HT-29 (cell line): Measurements from ENCODE around the gene MAGI1. TPM values are rescaled to one million over a fixed set of nuclear protein-coding genes. Genes with fewer than 3 reads are reported as not detected.

ENCODE experiments used
- DNase-seq: peaks from one replicate; pipeline ENCODE4 v3.0.0-alpha.2; 2015; ENCODE audit warnings: low spot score
- total RNA-seq: library from RNA; depleted of rRNA; stranded (reverse); fragments of >200 nt; shearing (Covaris generic); gene quantifications from 2 replicates; pipeline ENCODE4 v1.2.3, GENCODE V29; 2014

MAGI1 gene
- total RNA-seq, 1 experiment from 2014 or later, result 15.6 TPM

- no peak for DNase-seq
Measured at GRCh38 chr3:65946438-65946837, 92.3 kb downstream of the MAGI1 start.

- DNase-seq, result no peak
Measured at GRCh38 chr3:65945953-65946352, 92.8 kb downstream of the MAGI1 start.

- no peak for DNase-seq
Measured at GRCh38 chr3:65945480-65945879, 93.2 kb downstream of the MAGI1 start.

GRCh38 chr3:65944252-65944651 is 94.5 kb downstream of the MAGI1 start:
- DNase-seq, result no peak

GRCh38 chr3:65939801-65940246 is 98.9 kb downstream of the MAGI1 start:
- DNase-seq, result no peak

- no peak for DNase-seq
Measured at GRCh38 chr3:65939184-65939583, 99.5 kb downstream of the MAGI1 start.

- no peak for DNase-seq
Measured at GRCh38 chr3:65938676-65939075, 100.0 kb downstream of the MAGI1 start.

- DNase-seq, result no peak
Measured at GRCh38 chr3:65938147-65938546, 100.6 kb downstream of the MAGI1 start.

GRCh38 chr3:65936908-65937638 is 101.6 kb downstream of the MAGI1 start:
- DNase-seq, result no peak

GRCh38 chr3:65935724-65936123 is 103.0 kb downstream of the MAGI1 start:
- no peak for DNase-seq

GRCh38 chr3:65930648-65931047 is 108.1 kb downstream of the MAGI1 start:
- DNase-seq, result no peak

GRCh38 chr3:65928110-65928509 is 110.6 kb downstream of the MAGI1 start:
- peak; percentile 37 for DNase-seq

- DNase-seq, result peak; percentile 52
Measured at GRCh38 chr3:65927576-65927975, 111.1 kb downstream of the MAGI1 start.

- DNase-seq, result no peak
Measured at GRCh38 chr3:65925254-65925954, 113.3 kb downstream of the MAGI1 start.

GRCh38 chr3:65924762-65925161 is 114.0 kb downstream of the MAGI1 start:
- no peak for DNase-seq

- DNase-seq, result no peak
Measured at GRCh38 chr3:65922441-65922840, 116.3 kb downstream of the MAGI1 start.

GRCh38 chr3:65919826-65920225 is 118.9 kb downstream of the MAGI1 start:
- DNase-seq, result no peak

- DNase-seq, result no peak
Measured at GRCh38 chr3:65915477-65915876, 123.2 kb downstream of the MAGI1 start.

- DNase-seq, result no peak
Measured at GRCh38 chr3:65914740-65915367, 123.9 kb downstream of the MAGI1 start.

- DNase-seq, result peak; percentile 50
Measured at GRCh38 chr3:65914032-65914739, 124.5 kb downstream of the MAGI1 start.

GRCh38 chr3:65912647-65913046 is 126.1 kb downstream of the MAGI1 start:
- no peak for DNase-seq

GRCh38 chr3:65908588-65908987 is 130.1 kb downstream of the MAGI1 start:
- no peak for DNase-seq
